OCI-LY3 (cell line): ENCODE data around the gene RPUSD4.

ENCODE experiments used
- EZH2phosphoT487 ChIP-seq: fragments of 200-600 bp; shearing (Covaris generic); IDR thresholded peaks from 2 replicates; pipeline ENCODE4 v1.6.1; 2018; ENCODE audit warnings: antibody characterized with exemption, mixed run types, low read depth
- TF ChIP-seq, protein P1 (sequence below): fragments of 200-600, 300-600 bp; sonication (generic); IDR thresholded peaks from 2 replicates; pipeline ENCODE4 v1.5.1; 2014; ENCODE audit warnings: antibody characterized with exemption, low read length, low read depth

DNA sequence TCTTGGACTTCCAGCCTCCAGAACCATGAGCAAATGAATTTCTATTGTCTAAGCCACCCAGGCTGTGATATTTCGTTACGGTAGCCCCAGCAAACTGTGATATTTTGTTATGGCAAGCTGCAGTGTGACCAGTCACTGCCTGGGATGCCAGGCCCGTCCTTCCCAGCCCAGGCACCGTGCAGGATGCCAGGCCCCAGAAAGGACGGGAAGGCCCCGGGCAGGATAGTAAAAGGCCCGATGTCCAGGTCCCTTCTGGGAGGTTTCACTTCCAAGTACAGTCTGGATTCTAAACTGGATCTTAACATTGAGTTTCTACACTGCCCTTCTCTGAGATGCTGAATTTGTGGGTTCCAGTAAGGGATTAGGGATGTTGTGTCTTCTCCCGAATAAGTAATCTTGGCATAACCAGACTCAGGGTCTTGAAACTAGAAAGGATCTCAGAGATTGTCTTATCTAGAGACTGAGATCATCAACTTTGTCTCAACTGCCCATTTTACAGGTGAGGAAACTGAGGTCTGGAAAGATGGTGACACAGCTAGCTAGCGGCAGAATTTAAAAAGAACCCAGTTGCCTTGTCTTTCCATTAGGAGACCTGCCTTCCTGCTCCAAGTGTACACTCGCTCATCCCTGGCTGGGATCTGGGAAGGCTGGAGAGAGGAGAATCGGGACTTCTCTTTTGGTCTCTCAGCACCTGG, 19.9 kb downstream of the RPUSD4 start:
- TF ChIP-seq EZH2phosphoT487: no peak
- TF ChIP-seq, protein P1, sequence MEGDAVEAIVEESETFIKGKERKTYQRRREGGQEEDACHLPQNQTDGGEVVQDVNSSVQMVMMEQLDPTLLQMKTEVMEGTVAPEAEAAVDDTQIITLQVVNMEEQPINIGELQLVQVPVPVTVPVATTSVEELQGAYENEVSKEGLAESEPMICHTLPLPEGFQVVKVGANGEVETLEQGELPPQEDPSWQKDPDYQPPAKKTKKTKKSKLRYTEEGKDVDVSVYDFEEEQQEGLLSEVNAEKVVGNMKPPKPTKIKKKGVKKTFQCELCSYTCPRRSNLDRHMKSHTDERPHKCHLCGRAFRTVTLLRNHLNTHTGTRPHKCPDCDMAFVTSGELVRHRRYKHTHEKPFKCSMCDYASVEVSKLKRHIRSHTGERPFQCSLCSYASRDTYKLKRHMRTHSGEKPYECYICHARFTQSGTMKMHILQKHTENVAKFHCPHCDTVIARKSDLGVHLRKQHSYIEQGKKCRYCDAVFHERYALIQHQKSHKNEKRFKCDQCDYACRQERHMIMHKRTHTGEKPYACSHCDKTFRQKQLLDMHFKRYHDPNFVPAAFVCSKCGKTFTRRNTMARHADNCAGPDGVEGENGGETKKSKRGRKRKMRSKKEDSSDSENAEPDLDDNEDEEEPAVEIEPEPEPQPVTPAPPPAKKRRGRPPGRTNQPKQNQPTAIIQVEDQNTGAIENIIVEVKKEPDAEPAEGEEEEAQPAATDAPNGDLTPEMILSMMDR: no peak
